ENCODE results near the gene FKBP7.
"Not testable (repeated sequence)": the region's sequence is repeated elsewhere in the genome, so short reads cannot be mapped to it uniquely, and the experiment has no call there.

Gene FKBP7

GRCh38 chr2:178484245-178485041, 6.0 kb upstream of the FKBP7 start:
- no peak for DNase-seq

- no peak for DNase-seq
Measured at GRCh38 chr2:178482437-178482836, 4.0 kb upstream of the FKBP7 start.

GRCh38 chr2:178480227-178481181, 2.1 kb upstream of the FKBP7 start, which contains the start of gene PLEKHA3:
Gene PLEKHA3, plus strand, starts transcription at chr2:178480457. Its CDS starts 413 bp downstream, at chr2:178480870.
- peak; percentile 52 to 53 for DNase-seq

- no peak for DNase-seq
Measured at GRCh38 chr2:178479758-178480226, 1.4 kb upstream of the FKBP7 start.

- DNase-seq, result no peak
Measured at GRCh38 chr2:178479275-178479616, 846 bp upstream of the FKBP7 start.

GRCh38 chr2:178478130-178478438, 316 bp downstream of the FKBP7 start:
- DNase-seq, result no peak

GRCh38 chr2:178477443-178478129, 814 bp downstream of the FKBP7 start:
- no peak for DNase-seq

- no peak for DNase-seq
Measured at GRCh38 chr2:178476477-178476876, 1.9 kb downstream of the FKBP7 start.

- no peak for DNase-seq
Measured at GRCh38 chr2:178474560-178474959, 3.8 kb downstream of the FKBP7 start.

GRCh38 chr2:178473931-178474330, 4.5 kb downstream of the FKBP7 start:
- no peak for DNase-seq

GRCh38 chr2:178473373-178473772, 5.0 kb downstream of the FKBP7 start:
- DNase-seq, result no peak

GRCh38 chr2:178471313-178471712, 7.1 kb downstream of the FKBP7 start:
- DNase-seq, result not testable (repeated sequence)

- DNase-seq, result no peak
Measured at GRCh38 chr2:178469219-178469849, 9.1 kb downstream of the FKBP7 start.

GRCh38 chr2:178457390-178457886, 21.0 kb downstream of the FKBP7 start:
- DNase-seq, result no peak

GRCh38 chr2:178455947-178456346, 22.5 kb downstream of the FKBP7 start:
- no peak for DNase-seq

GRCh38 chr2:178452870-178453269, 25.5 kb downstream of the FKBP7 start:
- no peak for DNase-seq

- no peak for DNase-seq
Measured at GRCh38 chr2:178452334-178452733, 26.1 kb downstream of the FKBP7 start.

- peak; percentile 94 to 95 for DNase-seq
Measured at GRCh38 chr2:178450774-178451525, 27.4 kb downstream of the FKBP7 start, which contains the start of the genes PJVK and PRKRA. Gene PJVK, plus strand, starts transcription at chr2:178451378. Its CDS starts 2,032 bp downstream, at chr2:178453410. Gene PRKRA, minus strand, starts transcription at chr2:178451175. Its CDS starts 145 bp downstream, at chr2:178451030.

GRCh38 chr2:178450524-178450773, 28.0 kb downstream of the FKBP7 start:
- no peak for DNase-seq

- DNase-seq, result no peak
Measured at GRCh38 chr2:178449700-178450523, 28.5 kb downstream of the FKBP7 start.

Data from activated CD4-positive, alpha-beta T cell treated with anti-CD3 and anti-CD28 coated beads, Interleukin-2, amount 50 U/mL, for 4 hours (primary cell).